CD8-positive, alpha-beta memory T cell (primary cell): Measurements from ENCODE around the gene PODXL. TPM values are rescaled to one million over a fixed set of nuclear protein-coding genes. Genes with fewer than 3 reads are reported as not detected.

Experiments
- CTCF ChIA-PET: fragments of 350-600 bp; sonication (Branson Sonifier 250); formaldehyde crosslinking; loops from one replicate; lab custom pipeline; 2021; ENCODE audit warnings: antibody characterized with exemption; lab: Charles Lee
- POLR2A ChIA-PET: fragments of 350-600 bp; sonication (Branson Sonifier 250); formaldehyde crosslinking; loops from one replicate; lab custom pipeline; 2021; ENCODE audit warnings: antibody characterized with exemption; lab: Charles Lee
- DNase-seq, 5 donors: peaks; one replicate each; pipeline versions ENCODE4 v3.0.0 to v3.0.0-alpha.2; 2020 to 2022; ENCODE audit warnings: mixed read lengths in 1 of 5
- H3K27ac ChIP-seq: one replicate; pipeline ENCODE4 v1.7.0; 2013; ENCODE audit warnings: low read depth, mild to moderate bottlenecking, low read length, moderate library complexity
- H3K27me3 ChIP-seq: 2 replicates; pipeline ENCODE4 v1.7.0; 2013; ENCODE audit warnings: low read length, mild to moderate bottlenecking; ENCODE audit not compliant: insufficient read depth, poor library complexity, severe bottlenecking
- H3K36me3 ChIP-seq: 2 replicates; pipeline ENCODE4 v1.7.0; 2013; ENCODE audit warnings: mild to moderate bottlenecking, low read length, moderate library complexity; ENCODE audit not compliant: insufficient read depth
- H3K4me1 ChIP-seq: 2 replicates; pipeline ENCODE4 v1.7.0; 2013; ENCODE audit warnings: mild to moderate bottlenecking, low read length, moderate library complexity; ENCODE audit not compliant: insufficient read depth
- H3K4me3 ChIP-seq: 2 replicates; pipeline ENCODE4 v1.7.0; 2013; ENCODE audit warnings: mild to moderate bottlenecking, low read length
- H3K9me3 ChIP-seq: 2 replicates; pipeline ENCODE4 v1.7.0; 2013; ENCODE audit warnings: mild to moderate bottlenecking, low read length
- H3K27ac Mint-ChIP-seq, 8 donors: one replicate each; pipeline ENCODE4 v1.8.0; 2020 to 2021; ENCODE audit warnings: mixed read lengths in 8 of 8, mild to moderate bottlenecking in 6 of 8, inconsistent platforms in 3 of 8, moderate library complexity in 3 of 8
- H3K27me3 Mint-ChIP-seq, 2 donors: one replicate each; pipeline ENCODE4 v1.8.0; 2020 to 2021; ENCODE audit warnings: mixed read lengths in 2 of 2, mild to moderate bottlenecking in 1 of 2, moderate library complexity in 1 of 2
- H3K36me3 Mint-ChIP-seq, 3 donors: one replicate each; pipeline ENCODE4 v1.8.0; 2020 to 2021; ENCODE audit warnings: mixed read lengths in 3 of 3, inconsistent platforms in 1 of 3, mild to moderate bottlenecking in 1 of 3
- H3K4me1 Mint-ChIP-seq, 3 donors: one replicate each; pipeline ENCODE4 v1.8.0; 2020 to 2021; ENCODE audit warnings: mixed read lengths in 3 of 3, inconsistent platforms in 1 of 3, mild to moderate bottlenecking in 1 of 3
- H3K4me3 Mint-ChIP-seq, 7 donors: one replicate each; pipeline ENCODE4 v1.8.0; 2020 to 2021; ENCODE audit warnings: mixed read lengths in 7 of 7, mild to moderate bottlenecking in 6 of 7, moderate library complexity in 4 of 7, inconsistent platforms in 2 of 7
- H3K9me3 Mint-ChIP-seq, 5 donors: one replicate each; pipeline ENCODE4 v1.8.0; 2020 to 2022; ENCODE audit warnings: mixed read lengths in 5 of 5, mild to moderate bottlenecking in 3 of 5, moderate library complexity in 2 of 5, inconsistent platforms in 1 of 5
- polyA plus RNA-seq: library from polyadenylated mRNA; unstranded; fragments of 300-500 nt; fragmentation: Illumina TruSeq; gene quantifications from one replicate; pipeline ENCODE4 v1.2.3, GENCODE V29; 2021
- total RNA-seq, 2 experiments: library from RNA; stranded (reverse); gene quantifications; one replicate each; pipeline ENCODE4 v1.2.3, GENCODE V29; 2021

Gene PODXL
- total and polyA plus RNA-seq, 3 experiments from 2014 or later: 0.62 to 1.2 (median 1.2) TPM

DNA sequence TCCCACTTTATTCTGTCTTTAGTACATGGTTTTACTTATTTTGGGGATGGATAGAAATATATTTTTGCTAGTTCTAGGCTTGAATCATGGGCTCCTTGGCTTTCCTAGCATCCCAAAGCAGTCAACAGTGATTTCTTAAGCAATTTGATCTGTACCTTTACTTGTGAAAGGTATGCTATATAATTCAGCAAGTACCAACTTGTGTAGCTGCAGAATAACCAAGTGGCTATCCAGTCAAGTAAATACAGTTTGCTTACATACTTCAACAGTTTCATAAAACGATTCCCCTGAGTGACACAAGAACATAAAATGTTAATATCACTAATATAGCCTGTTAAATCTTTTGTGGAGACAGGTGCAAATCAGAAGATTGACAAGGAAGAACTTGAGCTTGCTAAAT lies 67.2 kb downstream of the PODXL start:
- Mint-ChIP-seq H3K9me3 (no peaks in the 10 kb centered on the region), H3K4me3 (no peak overlapping the region), H3K27me3 (no peaks in the 10 kb centered on the region), H3K27ac (no peak overlapping the region), H3K36me3 (peaks cover 0 to 31% (median 13%) of the 10 kb centered on the region in 3 donors), H3K4me1 (peaks cover 0 to 2% (median 0%) of the 10 kb centered on the region in 3 donors)
- ChIA-PET POLR2A (no interaction called here), CTCF (interaction anchor here (1.0 to 1.3 kb wide), 3 partner anchors 11 to 166 kb away, joined by 3 to 4 read pairs (median 3); no protein-coding TSS in a partner anchor)
- Histone ChIP-seq H3K9me3 (no peaks in the 10 kb centered on the region), H3K4me3 (no peak overlapping the region), H3K27ac (no peak overlapping the region), H3K4me1 (no peaks in the 10 kb centered on the region), H3K36me3 (no peaks in the 10 kb centered on the region), H3K27me3 (no peaks in the 10 kb centered on the region)
- no peak for DNase-seq

DNA sequence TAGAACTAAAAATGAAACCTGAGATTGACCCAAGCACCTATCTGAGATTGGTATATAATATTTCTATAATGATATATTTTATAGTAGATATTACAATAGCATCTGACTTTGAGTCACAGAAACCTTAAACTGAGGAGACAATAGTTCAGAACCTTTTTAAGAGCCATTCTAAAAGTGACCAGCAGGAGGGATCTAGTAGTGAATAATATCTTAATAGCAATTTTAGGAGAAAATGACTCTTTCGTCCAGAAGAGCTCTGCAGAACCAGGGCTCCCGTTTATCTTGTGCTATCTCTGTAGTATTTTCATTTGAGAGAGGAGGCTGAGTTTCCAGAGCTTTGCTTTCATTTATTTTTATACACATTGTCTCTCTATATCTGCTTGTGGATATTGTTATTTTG lies 68.1 kb downstream of the PODXL start:
- no peak for DNase-seq
- H3K27ac Mint-ChIP-seq: peak overlapping the region in 2 of 8 donors; percentile 36 to 50
- no peaks in the 10 kb centered on the region for H3K4me1 ChIP-seq
- no peaks in the 10 kb centered on the region for H3K9me3 ChIP-seq
- H3K4me3 ChIP-seq: no peak overlapping the region
- H3K36me3 ChIP-seq: no peaks in the 10 kb centered on the region
- H3K4me3 Mint-ChIP-seq: no peak overlapping the region
- no peak overlapping the region for H3K27ac ChIP-seq
- H3K36me3 Mint-ChIP-seq: peaks cover 0 to 34% (median 13%) of the 10 kb centered on the region in 3 donors
- H3K27me3 ChIP-seq: no peaks in the 10 kb centered on the region
- H3K27me3 Mint-ChIP-seq: no peaks in the 10 kb centered on the region
- peaks cover 0 to 4% (median 0%) of the 10 kb centered on the region in 3 donors for H3K4me1 Mint-ChIP-seq
- no peaks in the 10 kb centered on the region for H3K9me3 Mint-ChIP-seq
- ChIA-PET POLR2A (no interaction called here), CTCF (no interaction called here)

DNA sequence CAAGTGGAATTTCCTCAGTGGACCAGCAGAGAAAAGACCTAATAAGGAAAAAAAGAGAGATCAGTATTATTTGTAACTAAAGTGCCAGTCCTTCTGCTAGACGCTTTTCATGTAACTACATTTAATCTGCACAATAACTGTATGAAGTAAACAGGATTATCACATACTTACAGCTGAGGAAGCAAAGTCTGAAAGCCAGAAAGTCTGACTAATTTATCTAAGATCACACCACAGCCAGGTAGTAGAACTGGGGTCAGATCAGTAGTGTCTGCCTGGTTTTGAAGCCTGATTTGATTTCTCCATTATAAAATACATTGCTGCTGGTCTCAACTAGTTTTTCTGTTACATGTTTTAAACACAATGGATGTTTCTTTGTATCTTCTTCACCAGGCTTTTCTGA lies 69.2 kb downstream of the PODXL start:
- H3K4me3 Mint-ChIP-seq: no peak overlapping the region
- H3K4me1 ChIP-seq: no peaks in the 10 kb centered on the region
- H3K36me3 Mint-ChIP-seq: peaks cover 0 to 34% (median 13%) of the 10 kb centered on the region in 3 donors
- no peaks in the 10 kb centered on the region for H3K27me3 Mint-ChIP-seq
- no peaks in the 10 kb centered on the region for H3K9me3 Mint-ChIP-seq
- no peak overlapping the region for H3K4me3 ChIP-seq
- CTCF ChIA-PET: no interaction called here
- POLR2A ChIA-PET: no interaction called here
- DNase-seq: no peak
- H3K27me3 ChIP-seq: no peaks in the 10 kb centered on the region
- no peak overlapping the region for H3K27ac ChIP-seq
- peak overlapping the region in 2 of 8 donors; percentile 20 for H3K27ac Mint-ChIP-seq
- H3K36me3 ChIP-seq: no peaks in the 10 kb centered on the region
- no peaks in the 10 kb centered on the region for H3K9me3 ChIP-seq
- H3K4me1 Mint-ChIP-seq: peaks cover 0 to 4% (median 0%) of the 10 kb centered on the region in 3 donors

DNA sequence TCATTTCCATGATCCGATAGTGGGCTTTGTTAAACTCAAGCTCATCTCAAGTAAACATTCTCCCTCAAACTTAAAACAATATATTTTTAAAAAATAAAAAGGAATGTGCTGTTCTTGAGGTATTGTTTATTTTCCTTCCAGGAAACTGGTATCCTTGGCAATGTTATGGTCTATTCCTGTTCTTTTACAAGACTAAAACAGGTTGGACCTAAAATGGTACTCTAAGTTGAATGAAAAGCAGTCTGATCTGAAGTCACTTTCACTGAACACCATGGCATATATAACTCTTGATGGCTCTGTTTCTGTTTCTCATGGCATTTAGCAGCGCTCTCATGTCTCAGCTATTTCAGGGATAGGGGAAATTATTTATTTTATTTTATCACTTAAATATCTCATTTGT lies 70.1 kb downstream of the PODXL start:
- H3K36me3 Mint-ChIP-seq: peaks cover 0 to 36% (median 13%) of the 10 kb centered on the region in 3 donors
- H3K9me3 ChIP-seq: no peaks in the 10 kb centered on the region
- H3K4me1 ChIP-seq: no peaks in the 10 kb centered on the region
- no peaks in the 10 kb centered on the region for H3K27me3 ChIP-seq
- H3K4me3 ChIP-seq: no peak overlapping the region
- no peak for DNase-seq
- ChIA-PET CTCF (no interaction called here), POLR2A (no interaction called here)
- H3K27ac Mint-ChIP-seq: peak overlapping the region in 1 of 8 donors; percentile 17
- no peaks in the 10 kb centered on the region for H3K9me3 Mint-ChIP-seq
- H3K27me3 Mint-ChIP-seq: no peaks in the 10 kb centered on the region
- no peak overlapping the region for H3K4me3 Mint-ChIP-seq
- peaks cover 0 to 4% (median 0%) of the 10 kb centered on the region in 3 donors for H3K4me1 Mint-ChIP-seq
- H3K36me3 ChIP-seq: no peaks in the 10 kb centered on the region
- H3K27ac ChIP-seq: no peak overlapping the region

DNA sequence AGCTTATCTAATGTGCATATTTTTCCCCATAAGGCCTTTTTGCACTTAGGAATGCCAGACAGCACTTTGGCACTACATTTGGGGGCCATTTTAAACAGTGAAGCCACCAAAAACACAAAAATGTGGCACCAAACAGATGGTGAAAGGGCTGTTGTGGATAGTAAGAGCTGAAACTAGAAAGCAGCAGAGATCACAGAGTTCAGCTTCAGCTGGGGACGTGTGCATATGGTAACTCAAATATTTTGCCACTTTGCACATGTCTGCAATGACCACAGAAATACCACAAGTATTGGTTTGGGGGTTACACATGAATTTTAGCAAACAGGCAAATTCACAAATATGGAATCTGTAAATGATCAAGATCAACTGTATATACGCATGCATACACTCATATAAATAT lies 72.8 kb downstream of the PODXL start:
- Histone ChIP-seq H3K27me3 (no peaks in the 10 kb centered on the region), H3K27ac (no peak overlapping the region), H3K4me3 (no peak overlapping the region), H3K4me1 (no peaks in the 10 kb centered on the region), H3K36me3 (peaks cover 3% of the 10 kb centered on the region), H3K9me3 (no peaks in the 10 kb centered on the region)
- POLR2A ChIA-PET: no interaction called here
- Mint-ChIP-seq H3K9me3 (no peaks in the 10 kb centered on the region), H3K4me3 (no peak overlapping the region), H3K27me3 (no peaks in the 10 kb centered on the region), H3K4me1 (peaks cover 0 to 2% (median 0%) of the 10 kb centered on the region in 3 donors), H3K27ac (peak overlapping the region in 3 of 8 donors; percentile 12 to 24 (median 15)), H3K36me3 (peaks cover 0 to 37% (median 8%) of the 10 kb centered on the region in 3 donors)
- CTCF ChIA-PET: no interaction called here
- DNase-seq: no peak

DNA sequence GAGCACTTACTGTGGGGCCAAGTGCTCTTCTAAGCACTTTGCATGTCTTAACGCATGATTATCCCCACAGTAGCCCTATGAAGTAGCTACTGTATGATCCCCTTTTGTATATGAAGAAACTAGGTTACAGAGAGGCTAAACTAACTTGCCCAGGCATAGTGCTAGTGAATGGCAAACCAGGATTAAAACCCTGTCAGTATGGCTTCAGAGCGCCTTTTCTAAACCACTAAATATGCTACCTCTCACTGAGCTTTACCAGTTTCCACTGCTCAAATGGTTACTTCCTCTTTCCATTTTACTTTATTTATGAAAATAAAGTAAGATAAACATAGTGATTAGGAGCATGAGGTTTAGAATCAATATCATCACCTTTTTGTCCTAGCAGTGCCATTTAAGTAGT lies 73.6 kb downstream of the PODXL start:
- H3K4me1 ChIP-seq: no peaks in the 10 kb centered on the region
- ChIA-PET POLR2A (no interaction called here), CTCF (no interaction called here)
- H3K4me3 ChIP-seq: no peak overlapping the region
- H3K27me3 ChIP-seq: no peaks in the 10 kb centered on the region
- Mint-ChIP-seq H3K27me3 (no peaks in the 10 kb centered on the region), H3K36me3 (peaks cover 0 to 35% (median 6%) of the 10 kb centered on the region in 3 donors), H3K27ac (no peak overlapping the region), H3K4me3 (no peak overlapping the region), H3K9me3 (no peaks in the 10 kb centered on the region), H3K4me1 (peaks cover 0 to 2% (median 0%) of the 10 kb centered on the region in 3 donors)
- no peak for DNase-seq
- H3K9me3 ChIP-seq: no peaks in the 10 kb centered on the region
- H3K36me3 ChIP-seq: peaks cover 5% of the 10 kb centered on the region
- H3K27ac ChIP-seq: no peak overlapping the region

DNA sequence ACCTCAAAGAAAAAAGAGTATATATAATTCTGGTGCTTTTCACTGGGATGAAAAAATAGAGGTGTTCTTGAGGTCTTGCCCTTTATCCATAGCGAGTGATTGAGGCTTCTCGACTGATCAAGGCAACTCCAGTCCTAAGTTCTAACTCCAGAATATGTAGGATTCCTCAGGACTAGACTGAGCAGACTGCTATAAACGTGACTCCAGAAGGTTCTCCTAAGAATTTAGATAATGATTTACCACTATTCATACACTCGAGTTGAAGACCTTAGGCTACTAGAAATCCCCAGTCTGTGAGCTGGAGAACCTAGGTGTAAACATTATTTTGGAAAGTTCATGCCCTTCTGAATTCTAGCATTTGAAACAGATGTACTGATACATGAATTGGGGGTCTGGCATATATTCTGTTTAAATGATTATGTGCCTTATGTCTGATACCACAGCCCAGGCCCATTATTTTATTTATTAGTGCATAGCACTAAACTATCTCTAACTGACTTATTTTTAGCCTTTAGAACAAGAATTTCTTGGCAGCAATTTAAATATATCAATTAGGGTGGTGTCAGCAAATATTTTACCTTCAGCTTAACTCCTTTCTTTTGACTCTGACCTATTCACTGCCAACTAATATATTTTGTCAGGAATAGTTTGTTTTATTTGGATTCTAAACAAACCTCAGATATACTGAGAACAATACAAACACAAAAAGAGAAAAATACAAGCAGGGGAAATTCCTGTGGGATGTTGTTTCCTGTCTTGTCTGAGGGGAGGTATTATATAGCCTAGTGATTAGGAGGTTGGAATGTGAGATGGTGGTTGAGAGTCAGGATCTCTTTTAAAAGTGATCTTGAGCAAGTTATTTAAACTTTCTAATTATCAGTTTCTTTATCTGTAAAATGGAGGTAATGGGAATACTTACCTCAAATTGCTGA lies 75.8 kb downstream of the PODXL start:
- POLR2A ChIA-PET: no interaction called here
- Mint-ChIP-seq H3K4me3 (no peak overlapping the region), H3K4me1 (peaks cover 0 to 2% (median 0%) of the 10 kb centered on the region in 3 donors), H3K9me3 (no peaks in the 10 kb centered on the region), H3K36me3 (peaks cover 0 to 35% (median 5%) of the 10 kb centered on the region in 3 donors), H3K27ac (no peak overlapping the region), H3K27me3 (no peaks in the 10 kb centered on the region)
- CTCF ChIA-PET: interaction anchor here (0.7 kb wide), 1 partner anchor 118 kb away, joined by 3 read pairs; no protein-coding TSS in a partner anchor
- no peaks in the 10 kb centered on the region for H3K9me3 ChIP-seq
- peaks cover 5% of the 10 kb centered on the region for H3K36me3 ChIP-seq
- no peaks in the 10 kb centered on the region for H3K27me3 ChIP-seq
- no peak overlapping the region for H3K4me3 ChIP-seq
- DNase-seq: no peak
- H3K27ac ChIP-seq: no peak overlapping the region
- H3K4me1 ChIP-seq: no peaks in the 10 kb centered on the region

DNA sequence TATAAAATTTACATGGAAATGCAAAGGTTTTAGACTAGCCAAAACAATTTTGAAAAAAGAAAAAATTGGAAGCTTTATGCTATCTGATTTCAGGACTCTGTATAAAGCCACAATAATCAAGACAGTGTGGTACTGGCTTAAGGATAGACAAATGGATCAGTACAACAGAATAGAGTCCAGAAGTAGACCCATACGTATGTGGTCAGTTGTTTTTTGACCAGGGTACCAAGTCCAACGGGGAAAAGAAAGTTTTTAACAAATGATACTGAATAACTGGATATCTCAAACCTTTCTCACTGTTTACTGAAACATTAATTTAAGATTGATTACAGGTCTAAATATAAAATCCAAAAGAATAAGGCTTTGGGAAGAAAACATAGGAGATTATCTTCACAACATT lies 79.7 kb downstream of the PODXL start:
- Histone ChIP-seq H3K36me3 (peaks cover 5% of the 10 kb centered on the region), H3K4me1 (no peaks in the 10 kb centered on the region), H3K9me3 (no peaks in the 10 kb centered on the region), H3K27me3 (no peaks in the 10 kb centered on the region), H3K27ac (no peak overlapping the region), H3K4me3 (no peak overlapping the region)
- Mint-ChIP-seq H3K4me1 (no peaks in the 10 kb centered on the region), H3K27me3 (no peaks in the 10 kb centered on the region), H3K4me3 (no peak overlapping the region), H3K27ac (no peak overlapping the region), H3K9me3 (no peaks in the 10 kb centered on the region), H3K36me3 (peaks cover 12 to 55% (median 14%) of the 10 kb centered on the region in 3 donors)
- POLR2A ChIA-PET: no interaction called here
- DNase-seq: no peak
- CTCF ChIA-PET: no interaction called here
